IMR-90 (cell line): ENCODE results near the gene C1QTNF8. TPM values are rescaled to one million over a fixed set of nuclear protein-coding genes. Genes with fewer than 3 reads are reported as not detected.
A peak's percentile ranks its signal among the peaks of the same experiment; 100 is the strongest.

Source experiments
- ATAC-seq: fragments of 200-7000 bp; cut with Tn5 transposase; 2 replicates; pipeline ENCODE4 v1.9.1; 2020; ENCODE audit warnings: low read depth, mild to moderate bottlenecking, moderate library complexity
- BruUV-seq: library from RNA; stranded (reverse); fragments of 400-500 nt; replicated peaks from 2 replicates; lab custom pipeline; 2021; lab: Mats Ljungman, UMichigan
- CTCF ChIA-PET: fragments of 300-600 bp; formaldehyde crosslinking; extraction: SDS; loops from one replicate; lab custom pipeline; 2021; ENCODE audit warnings: antibody characterized with exemption; lab: Yijun Ruan, JAX
- POLR2A ChIA-PET: fragments of 300-600 bp; sonication (Branson Sonifier 250); formaldehyde crosslinking; loops from one replicate; lab custom pipeline; 2022; ENCODE audit warnings: antibody characterized with exemption; ENCODE audit not compliant: unreplicated experiment; lab: Charles Lee
- DNase-seq: peaks from one replicate; pipeline ENCODE4 v3.0.0; 2013
- H2AFZ ChIP-seq: replicated peaks from 2 replicates; pipeline ENCODE3; 2013; ENCODE audit warnings: low read length, mild to moderate bottlenecking; ENCODE audit not compliant: poor library complexity
- H2AK5ac ChIP-seq: 2 replicates; pipeline ENCODE4 v1.6.1; 2013; ENCODE audit warnings: low read depth, low read length, inconsistent platforms
- H2AK9ac ChIP-seq: replicated peaks from 2 replicates; pipeline ENCODE3; 2013; ENCODE audit warnings: mild to moderate bottlenecking, low read depth, low read length, moderate library complexity; ENCODE audit not compliant: poor library complexity
- H2BK120ac ChIP-seq: 2 replicates; pipeline ENCODE4 v1.6.1; 2013; ENCODE audit warnings: low read depth, low read length, inconsistent platforms
- H2BK15ac ChIP-seq: 3 replicates; pipeline ENCODE4 v1.6.1; 2013; ENCODE audit warnings: low read depth, low read length, inconsistent platforms
- H2BK20ac ChIP-seq: 2 replicates; pipeline ENCODE4 v1.6.1; 2013; ENCODE audit warnings: low read depth, mild to moderate bottlenecking, inconsistent platforms, low read length, moderate library complexity
- H2BK5ac ChIP-seq: 2 replicates; pipeline ENCODE4 v1.6.1; 2013; ENCODE audit warnings: mild to moderate bottlenecking, low read depth, low read length, inconsistent platforms; ENCODE audit not compliant: poor library complexity, severe bottlenecking
- H3K14ac ChIP-seq: replicated peaks from 2 replicates; pipeline ENCODE4 v1.6.1; 2013; ENCODE audit warnings: low read depth, low read length, inconsistent platforms
- H3K18ac ChIP-seq: 2 replicates; pipeline ENCODE4 v1.6.1; 2013; ENCODE audit warnings: low read depth, low read length, control low read depth
- H3K23ac ChIP-seq: 2 replicates; pipeline ENCODE4 v1.6.1; 2013; ENCODE audit warnings: low read depth, low read length, inconsistent platforms
- H3K27ac ChIP-seq: 2 replicates; pipeline ENCODE4 v1.5.1; 2013; ENCODE audit warnings: mild to moderate bottlenecking, control low read depth, low read length; ENCODE audit not compliant: insufficient read depth
- H3K27me3 ChIP-seq: 2 replicates; pipeline ENCODE4 v1.6.1; 2013; ENCODE audit warnings: low read length; ENCODE audit not compliant: control insufficient read depth, insufficient read depth
- H3K36me3 ChIP-seq: 2 replicates; pipeline ENCODE4 v1.6.1; 2013; ENCODE audit warnings: low read length, mixed read lengths; ENCODE audit not compliant: control insufficient read depth, insufficient read depth
- H3K4ac ChIP-seq: 2 replicates; pipeline ENCODE4 v1.6.1; 2013; ENCODE audit warnings: low read depth, low read length, inconsistent platforms
- H3K4me1 ChIP-seq: 2 replicates; pipeline ENCODE4 v1.6.1; 2013; ENCODE audit warnings: low read length, mixed read lengths; ENCODE audit not compliant: control insufficient read depth, insufficient read depth
- H3K4me2 ChIP-seq: 2 replicates; pipeline ENCODE4 v1.6.1; 2013; ENCODE audit warnings: low read depth, mild to moderate bottlenecking, control low read depth, low read length, moderate library complexity
- H3K4me3 ChIP-seq: 2 replicates; pipeline ENCODE4 v1.5.1; 2013; ENCODE audit warnings: low read depth, mild to moderate bottlenecking, control low read depth, low read length, moderate library complexity; ENCODE audit not compliant: insufficient read depth
- H3K56ac ChIP-seq: 2 replicates; pipeline ENCODE4 v1.6.1; 2013; ENCODE audit warnings: low read length, inconsistent platforms; ENCODE audit not compliant: insufficient read depth; ENCODE audit errors: extremely low read depth
- H3K79me1 ChIP-seq, 2 experiments: 2 replicates each; pipeline ENCODE4 v1.6.1; 2013; ENCODE audit warnings: low read length in 2 of 2, inconsistent platforms in 1 of 2, low read depth in 1 of 2
- H3K9ac ChIP-seq: 2 replicates; pipeline ENCODE4 v1.6.1; 2013; ENCODE audit warnings: low read depth, low read length, control low read depth
- H3K9me1 ChIP-seq: 2 replicates; pipeline ENCODE4 v1.6.1; 2013; ENCODE audit warnings: low read length, inconsistent platforms; ENCODE audit not compliant: insufficient read depth
- H3K9me3 ChIP-seq: 2 replicates; pipeline ENCODE4 v1.6.1; 2013; ENCODE audit warnings: low read length; ENCODE audit not compliant: control insufficient read depth, insufficient read depth
- H4K20me1 ChIP-seq: 2 replicates; pipeline ENCODE4 v1.6.1; 2013; ENCODE audit warnings: low read length, inconsistent platforms; ENCODE audit not compliant: insufficient read depth
- H4K5ac ChIP-seq: 2 replicates; pipeline ENCODE4 v1.6.1; 2013; ENCODE audit warnings: mild to moderate bottlenecking, low read depth, low read length, control low read depth
- H4K8ac ChIP-seq, 2 experiments: 2 replicates each; pipeline ENCODE4 v1.6.1; 2013; ENCODE audit warnings: low read depth in 2 of 2, low read length in 2 of 2, control low read depth in 1 of 2, inconsistent platforms in 1 of 2
- H4K91ac ChIP-seq: 2 replicates; pipeline ENCODE4 v1.6.1; 2013; ENCODE audit warnings: low read depth, low read length, inconsistent platforms; ENCODE audit not compliant: insufficient read depth
- ELK1 ChIP-seq: fragments of 150-350 bp; IDR thresholded peaks from 2 replicates; pipeline ENCODE4 v1.6.1; 2016; ENCODE audit warnings: low read depth, mild to moderate bottlenecking, low read length, moderate library complexity, borderline replicate concordance
- FOS ChIP-seq: fragments of 150-350 bp; IDR thresholded peaks from 2 replicates; pipeline ENCODE4 v1.6.1; 2016; ENCODE audit warnings: low read depth, low read length
- MAFK ChIP-seq: IDR thresholded peaks from 2 replicates; pipeline ENCODE4 v1.6.1; 2012; ENCODE audit warnings: low read depth, low read length, improper control_type of control experiment
- MAZ ChIP-seq: IDR thresholded peaks from 2 replicates; pipeline ENCODE4 v1.6.1; 2012; ENCODE audit warnings: low read depth, mild to moderate bottlenecking, low read length, improper control_type of control experiment, moderate library complexity, borderline replicate concordance
- MXI1 ChIP-seq: IDR thresholded peaks from 2 replicates; pipeline ENCODE4 v1.6.1; 2012; ENCODE audit warnings: low read depth, mild to moderate bottlenecking, low read length, moderate library complexity, borderline replicate concordance
- NFE2L2 ChIP-seq: fragments of 150-350 bp; IDR thresholded peaks from 2 replicates; pipeline ENCODE4 v1.6.1; 2016; ENCODE audit warnings: low read depth, mild to moderate bottlenecking, low read length
- RAD21 ChIP-seq: IDR thresholded peaks from 2 replicates; pipeline ENCODE4 v1.6.1; 2012; ENCODE audit warnings: low read length, improper control_type of control experiment
- RCOR1 ChIP-seq: IDR thresholded peaks from 2 replicates; pipeline ENCODE4 v1.6.1; 2012; ENCODE audit warnings: mild to moderate bottlenecking, low read length, improper control_type of control experiment; ENCODE audit not compliant: insufficient replicate concordance
- WGBS, 2 experiments: methylation state at CpG; one replicate each; pipeline versions ENCODE4 v1.1.5 to v1.1.7; 2013; ENCODE audit warnings: missing lambda C conversion rate in 2 of 2; ENCODE audit not compliant: insufficient read length in 1 of 2; ENCODE audit errors: extremely low coverage in 2 of 2; 5-methylcytosine and 5-hydroxymethylcytosine counted together
- dilution Hi-C: fragments of 300-500 bp; cut with HindIII; formaldehyde crosslinking; loops from one replicate; pipeline ENCODE4 v1.14.3; 2018; ENCODE audit warnings: low sequenced_read_pairs; ENCODE audit not compliant: unreplicated experiment
- in situ Hi-C: fragments of 300-500 bp; cut with MboI; formaldehyde crosslinking; loops from 3 replicates; pipeline ENCODE4 v1.14.3; 2019; ENCODE audit warnings: low sequenced_read_pairs, inconsistent platforms, mixed read lengths
- intact Hi-C: fragments of 100-400 bp; cut with micrococcal nuclease; formaldehyde crosslinking; loops from 2 replicates; pipeline ENCODE4 v1.10.0; 2022
- polyA plus RNA-seq, 3 experiments: library from polyadenylated mRNA; depleted of rRNA; stranded (reverse); fragments of >200 nt; gene quantifications; 2 replicates each; pipeline ENCODE4 v1.2.3, GENCODE V29; 2012; ENCODE audit warnings: low replicate concordance in 1 of 3
- total RNA-seq: library from RNA; depleted of rRNA; stranded (reverse); fragments of >200 nt; gene quantifications from 2 replicates; pipeline ENCODE4 v1.2.3, GENCODE V29; 2012

The C1QTNF8 gene
- total and polyA plus RNA-seq, 2 of the 4 experiments (the other 2 are of a cell fraction), result not detected

GRCh38 chr16:1125471-1125870 lies 29.4 kb upstream of the C1QTNF8 start:
- Histone ChIP-seq H2BK120ac (no peak overlapping the region), H2AK5ac (no peak overlapping the region), H3K56ac (no peak overlapping the region), H3K14ac (no peak overlapping the region), H3K4ac (no peak overlapping the region), H2BK5ac (no peak overlapping the region), H2AK9ac (no peak overlapping the region), H2BK15ac (no peak overlapping the region), H3K79me1 (no peaks in the 10 kb centered on the region), H2AFZ (peak overlapping the region; percentile 47), H3K4me1 (peaks cover 2% of the 10 kb centered on the region; the same call in 1 of the 2 replicates), H4K20me1 (no peaks in the 10 kb centered on the region), H3K4me2 (no peak overlapping the region), H4K91ac (no peak overlapping the region), H3K23ac (no peak overlapping the region), H3K9me3 (no peaks in the 10 kb centered on the region), H3K4me3 (no peak overlapping the region), H4K5ac (no peak overlapping the region), H3K9me1 (no peaks in the 10 kb centered on the region), H3K36me3 (no peaks in the 10 kb centered on the region), H3K27ac (no peak overlapping the region), H4K8ac (no peak overlapping the region), H3K27me3 (peaks cover 8% of the 10 kb centered on the region; the same call in 1 of the 2 replicates), H3K18ac (no peak overlapping the region), H3K9ac (no peak overlapping the region), H2BK20ac (no peak overlapping the region)
- intact Hi-C loops, result no loop called here
- TF ChIP-seq RAD21 (no peak), NFE2L2 (no peak), ELK1 (no peak), MXI1 (peak; percentile 79; the same call in 1 of the 2 replicates), MAZ (peak; percentile 14; the same call in 1 of the 2 replicates), FOS (no peak), RCOR1 (no peak), MAFK (no peak)
- peak; percentile 74 for DNase-seq
- CTCF ChIA-PET, result no interaction called here
- POLR2A ChIA-PET, result no interaction called here
- ATAC-seq, result peak; percentile 98
- in situ Hi-C loops, result no loop called here
- dilution Hi-C loops, result no loop called here
- 20% methylated on average over 1 of the region's 18 CpGs; no CpG with 5 or more reads in 1 of the 2 experiments for WGBS, 2 experiments
- no TSS peak for BruUV-seq
